PC-9 (cell line): Measurements from ENCODE around the gene ACVR1. TPM values are rescaled to one million over a fixed set of nuclear protein-coding genes. Genes with fewer than 3 reads are reported as not detected.
"Not testable (repeated sequence)": the region's sequence is repeated elsewhere in the genome, so short reads cannot be mapped to it uniquely, and the experiment has no call there.

ENCODE experiments used
- BruUV-seq: library from RNA; stranded (reverse); fragments of 400-500 nt; replicated peaks from 2 replicates; lab custom pipeline; 2021; lab: Mats Ljungman, UMichigan
- CTCF ChIA-PET: fragments of 300-600 bp; sonication (Branson Sonifier 250); formaldehyde crosslinking; loops from one replicate; lab custom pipeline; 2022; ENCODE audit warnings: antibody characterized with exemption; lab: Charles Lee
- POLR2A ChIA-PET: fragments of 300-600 bp; sonication (Branson Sonifier 250); formaldehyde crosslinking; loops from one replicate; lab custom pipeline; 2022; ENCODE audit warnings: antibody characterized with exemption; ENCODE audit not compliant: unreplicated experiment; lab: Charles Lee
- DNase-seq, 2 experiments: peaks; one replicate each; pipeline versions ENCODE4 v3.0.0 to v3.0.0-alpha.2; 2015 to 2022; ENCODE audit warnings: mixed read lengths in 1 of 2
- H2AFZ ChIP-seq: fragments of 200-600 bp; sonication (generic); 2 replicates; pipeline ENCODE4 v1.8.1; 2017; ENCODE audit warnings: antibody characterized with exemption
- H3F3A ChIP-seq: fragments of 200-600 bp; sonication (generic); 2 replicates; pipeline ENCODE4 v1.8.1; 2017; ENCODE audit warnings: antibody characterized with exemption, mild to moderate bottlenecking, low read depth; ENCODE audit not compliant: insufficient read depth
- H3K27ac ChIP-seq: fragments of 200-600 bp; sonication (generic); 2 replicates; pipeline ENCODE4 v1.6.1; 2016; ENCODE audit warnings: mixed run types
- H3K27me3 ChIP-seq: fragments of 200-600 bp; sonication (generic); 2 replicates; pipeline ENCODE4 v1.6.1; 2016; ENCODE audit warnings: low read depth, mixed run types; ENCODE audit not compliant: insufficient read depth
- H3K36me3 ChIP-seq: fragments of 200-600 bp; sonication (generic); 2 replicates; pipeline ENCODE4 v1.6.1; 2016; ENCODE audit warnings: low read depth, mixed run types
- H3K4me1 ChIP-seq: fragments of 200-600 bp; sonication (generic); replicated peaks from 2 replicates; pipeline ENCODE4 v1.6.1; 2016; ENCODE audit warnings: mixed run types; ENCODE audit not compliant: insufficient read depth
- H3K4me2 ChIP-seq: fragments of 200-600 bp; sonication (generic); 2 replicates; pipeline ENCODE4 v1.6.1; 2017; ENCODE audit warnings: mixed run types
- H3K4me3 ChIP-seq: fragments of 200-600 bp; sonication (generic); 2 replicates; pipeline ENCODE4 v1.6.1; 2016; ENCODE audit warnings: mixed run types
- H3K79me2 ChIP-seq: fragments of 200-600 bp; sonication (generic); 2 replicates; pipeline ENCODE4 v1.6.1; 2017; ENCODE audit warnings: low read depth, mixed run types
- H3K9me2 ChIP-seq: fragments of 200-600 bp; sonication (generic); 2 replicates; pipeline ENCODE4 v1.8.1; 2017; ENCODE audit warnings: mild to moderate bottlenecking; ENCODE audit not compliant: insufficient read depth
- H3K9me3 ChIP-seq: fragments of 200-600 bp; sonication (generic); 2 replicates; pipeline ENCODE4 v1.8.1; 2016; ENCODE audit warnings: low read depth; ENCODE audit not compliant: insufficient read depth
- H4K20me1 ChIP-seq: fragments of 200-600 bp; sonication (generic); 2 replicates; pipeline ENCODE4 v1.8.1; 2017; ENCODE audit not compliant: insufficient read depth
- CTCF ChIP-seq: fragments of 200-600 bp; sonication (generic); conservative IDR thresholded peaks from 2 replicates; pipeline ENCODE4 v1.6.1; 2017; ENCODE audit warnings: mixed run types, antibody characterized with exemption, mild to moderate bottlenecking, moderate library complexity
- EZH2 ChIP-seq: fragments of 200-600 bp; sonication (generic); IDR thresholded peaks from 2 replicates; pipeline ENCODE4 v1.8.0; 2017; ENCODE audit warnings: antibody characterized with exemption, low read depth
- intact Hi-C: fragments of 100-400 bp; cut with micrococcal nuclease; formaldehyde crosslinking; loops from one replicate; pipeline ENCODE4 v1.10.0; 2022; ENCODE audit not compliant: unreplicated experiment
- total RNA-seq: library from RNA; stranded (reverse); gene quantifications from 2 replicates; pipeline ENCODE4 v1.2.3, GENCODE V29; 2021

The ACVR1 gene
- total RNA-seq, 1 experiment from 2014 or later, result 8.9 TPM

DNA sequence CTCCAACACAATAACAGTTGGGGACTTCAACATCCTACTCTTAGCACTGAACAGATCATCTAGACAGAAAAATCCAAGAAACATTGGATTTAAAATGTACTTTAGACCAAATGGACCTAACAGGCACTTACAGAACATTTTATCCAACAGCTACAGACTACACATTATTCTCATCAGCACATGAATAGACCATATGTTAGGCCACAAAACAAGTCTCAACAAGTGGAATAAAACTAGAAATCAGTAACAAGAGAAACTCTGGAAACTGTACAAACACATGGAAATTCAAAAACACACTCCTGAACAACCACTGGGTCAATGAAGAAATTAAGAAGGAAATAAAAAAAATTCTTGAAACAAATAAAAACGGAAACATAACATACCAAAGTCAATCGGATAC is 117.5 kb downstream of the ACVR1 start:
- no peak for DNase-seq
- CTCF ChIA-PET, result no interaction called here
- BruUV-seq, result no TSS peak
- no peaks in the 10 kb centered on the region for H3K9me3 ChIP-seq
- H4K20me1 ChIP-seq, result no peaks in the 10 kb centered on the region
- no peaks in the 10 kb centered on the region for H3K4me1 ChIP-seq
- intact Hi-C loops, result no loop called here
- no peaks in the 10 kb centered on the region for H3K36me3 ChIP-seq
- H3K4me2 ChIP-seq, result no peak overlapping the region
- no peaks in the 10 kb centered on the region for H3K9me2 ChIP-seq
- H3K27me3 ChIP-seq, result no peaks in the 10 kb centered on the region
- H2AFZ ChIP-seq, result no peak overlapping the region
- no peaks in the 10 kb centered on the region for H3K79me2 ChIP-seq
- POLR2A ChIA-PET, result no interaction called here
- no peaks in the 10 kb centered on the region for H3F3A ChIP-seq
- H3K4me3 ChIP-seq, result no peak overlapping the region
- H3K27ac ChIP-seq, result no peak overlapping the region
- no peak for TF ChIP-seq CTCF
- no peak for TF ChIP-seq EZH2

DNA sequence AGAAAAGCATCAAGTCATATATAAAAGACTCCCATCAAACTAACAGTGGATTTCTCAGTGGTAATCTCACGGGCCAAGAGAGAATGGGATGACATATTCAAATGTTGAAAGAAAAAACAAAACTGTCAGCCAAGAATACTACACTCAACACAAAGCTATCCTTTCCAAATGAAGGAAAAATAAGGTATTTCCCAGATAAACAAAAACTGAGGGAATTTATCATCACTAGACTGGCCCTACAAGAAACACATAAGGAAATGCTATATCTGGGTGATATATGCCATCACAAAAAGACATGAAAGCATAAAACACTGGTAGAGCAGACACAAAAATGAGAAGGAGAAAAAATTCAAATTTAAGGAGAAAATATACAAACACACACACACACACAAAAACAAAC is 118.6 kb downstream of the ACVR1 start:
- Histone ChIP-seq H3K27ac (no peak overlapping the region), H3K4me1 (no peaks in the 10 kb centered on the region), H3K79me2 (no peaks in the 10 kb centered on the region), H3K27me3 (no peaks in the 10 kb centered on the region), H3K9me3 (no peaks in the 10 kb centered on the region), H3K36me3 (no peaks in the 10 kb centered on the region), H4K20me1 (no peaks in the 10 kb centered on the region), H3F3A (no peaks in the 10 kb centered on the region), H3K4me3 (no peak overlapping the region), H3K4me2 (no peak overlapping the region), H3K9me2 (no peaks in the 10 kb centered on the region), H2AFZ (no peak overlapping the region)
- POLR2A ChIA-PET, result no interaction called here
- DNase-seq, result no peak
- CTCF ChIA-PET, result interaction anchor here (0.7 kb wide), 1 partner anchor 1660 kb away, joined by 4 read pairs; no protein-coding TSS in a partner anchor
- no TSS peak for BruUV-seq
- intact Hi-C loops, result no loop called here
- TF ChIP-seq CTCF, result no peak

DNA sequence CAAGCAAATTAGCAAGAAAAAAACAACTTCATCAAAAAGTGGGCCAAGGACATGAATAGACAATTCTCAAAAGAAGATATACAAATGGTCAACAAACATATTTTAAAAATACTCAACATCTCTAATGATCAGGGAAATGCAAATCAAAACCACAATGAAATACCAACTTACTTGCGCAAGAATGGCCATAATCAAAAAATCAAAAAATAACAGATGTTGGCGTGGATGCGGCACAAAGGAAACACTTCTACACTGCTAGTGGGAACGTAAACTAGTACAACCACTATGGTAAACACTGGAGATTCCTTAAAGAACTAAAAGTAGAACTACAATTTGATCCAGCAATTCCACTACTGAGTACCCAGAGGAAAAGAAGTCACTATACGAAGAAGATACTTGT is 119.7 kb downstream of the ACVR1 start:
- BruUV-seq, H3K27ac ChIP-seq, H3K79me2 ChIP-seq, H3K9me2 ChIP-seq, DNase-seq, H3K4me3 ChIP-seq, H3K36me3 ChIP-seq, H3K4me1 ChIP-seq, H2AFZ ChIP-seq, POLR2A ChIA-PET, H4K20me1 ChIP-seq, H3K9me3 ChIP-seq, intact Hi-C loops, H3K4me2 ChIP-seq, H3F3A ChIP-seq, H3K27me3 ChIP-seq: not testable (repeated sequence)
- CTCF ChIA-PET, result interaction anchor here (0.6 kb wide), 1 partner anchor 246 kb away, joined by 3 read pairs; no protein-coding TSS in a partner anchor

DNA sequence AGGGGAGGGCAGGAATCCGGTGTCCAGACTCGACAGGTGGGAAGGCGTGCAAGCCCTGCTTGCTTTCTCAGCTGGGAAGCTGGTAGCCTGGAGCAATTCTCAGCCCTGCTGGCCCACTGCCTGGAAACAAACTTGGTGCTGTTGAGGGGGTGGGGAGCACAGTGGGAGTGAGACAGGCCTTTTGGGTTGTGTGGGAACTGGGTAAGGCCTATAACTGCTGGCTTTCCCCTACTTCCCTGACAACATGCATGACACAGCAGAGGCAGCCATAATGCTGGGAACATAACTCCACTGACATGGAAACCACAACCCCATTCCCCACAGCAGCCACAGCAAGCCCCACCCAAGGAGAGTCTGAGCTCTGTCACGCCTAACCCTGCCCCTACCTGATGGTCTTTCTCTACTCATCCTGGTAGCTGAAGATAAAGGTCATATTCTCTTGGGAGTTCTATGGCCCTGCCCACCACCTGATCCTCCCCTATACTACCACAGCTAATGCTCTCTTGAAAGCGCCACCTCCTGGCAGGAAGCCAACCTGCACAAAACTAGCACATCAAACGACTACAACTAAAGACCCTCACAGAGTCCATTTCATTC is 124.6 kb downstream of the ACVR1 start:
- intact Hi-C loops, result no loop called here
- POLR2A ChIA-PET, result no interaction called here

More for the DNA sequence above, 124.6 kb downstream of the ACVR1 start:
- Histone ChIP-seq H3K27me3 (no peaks in the 10 kb centered on the region), H4K20me1 (no peaks in the 10 kb centered on the region), H3K4me2 (no peak overlapping the region), H2AFZ (no peak overlapping the region), H3K36me3 (no peaks in the 10 kb centered on the region), H3K79me2 (no peaks in the 10 kb centered on the region), H3K9me2 (no peaks in the 10 kb centered on the region), H3K4me1 (no peaks in the 10 kb centered on the region), H3K27ac (no peak overlapping the region), H3K9me3 (no peaks in the 10 kb centered on the region), H3F3A (no peaks in the 10 kb centered on the region), H3K4me3 (no peak overlapping the region)
- no TSS peak for BruUV-seq
- no peak for TF ChIP-seq EZH2
- no peak for TF ChIP-seq CTCF
- DNase-seq, result no peak
- CTCF ChIA-PET, result no interaction called here
